Germinal center (tissue), 1 donor: ENCODE measurements around the gene AK5.
"Not testable (repeated sequence)": the region's sequence is repeated elsewhere in the genome, so short reads cannot be mapped to it uniquely, and the experiment has no call there.

Experiments used
- DNase-seq: peaks from one replicate; pipeline ENCODE4 v3.0.0; 2012; ENCODE audit warnings: mixed read lengths, low spot score

AK5 gene

DNA sequence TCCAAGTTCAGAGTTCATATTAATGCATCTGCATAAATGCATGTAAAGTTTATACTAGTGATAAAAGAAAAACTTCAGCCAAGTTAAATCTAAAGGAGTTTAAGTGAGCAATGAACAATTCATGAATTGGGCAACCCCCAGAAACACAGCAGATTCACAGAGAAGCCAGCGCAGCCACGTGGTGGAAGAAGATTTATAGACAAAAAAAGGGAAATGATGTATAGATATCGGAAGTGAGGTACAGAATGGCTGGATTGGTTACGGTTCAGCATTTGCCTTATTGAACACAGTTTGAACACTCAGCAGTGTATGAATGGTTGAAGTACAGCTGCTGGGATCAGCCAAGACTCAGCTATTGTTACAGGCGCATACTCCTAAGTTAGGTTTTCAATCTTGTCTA, 5.7 kb downstream of the AK5 start:
- DNase-seq = no peak

DNA sequence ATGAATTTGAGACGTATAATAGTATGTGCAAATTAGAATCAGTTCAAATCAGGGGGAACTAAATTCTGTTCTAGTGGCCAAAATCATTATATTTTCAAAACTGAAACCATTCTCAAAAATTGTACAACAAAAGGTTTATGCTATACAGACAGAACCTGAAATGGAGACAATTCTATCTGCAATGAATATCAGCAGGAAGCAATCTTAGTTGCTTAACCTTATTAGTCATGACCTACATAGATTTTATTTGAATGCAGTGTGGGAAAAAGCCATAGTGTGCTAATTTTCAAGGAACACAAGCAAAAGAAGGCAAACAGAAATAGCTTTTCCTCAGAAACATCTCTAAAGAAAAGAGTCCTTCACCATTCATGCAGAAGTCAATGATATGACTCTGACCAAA, 6.5 kb downstream of the AK5 start:
- no peak for DNase-seq

DNA sequence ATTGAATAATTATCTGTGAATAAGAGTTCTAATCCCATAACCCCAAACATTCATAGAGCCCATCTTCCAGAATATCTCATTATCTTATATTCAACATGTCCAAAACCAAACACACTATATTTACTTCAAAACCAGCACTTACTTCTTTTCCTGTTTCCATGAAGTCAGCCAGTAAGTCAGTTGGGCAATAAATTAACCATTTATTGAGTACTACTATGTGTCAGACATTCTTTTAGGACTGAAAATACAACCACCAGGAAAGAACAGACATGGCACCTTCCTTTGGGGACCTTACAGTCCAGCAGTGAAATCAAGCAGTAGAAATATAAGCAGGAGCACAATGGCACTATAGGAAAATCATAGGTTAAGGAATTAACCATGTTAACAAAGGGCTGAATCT, 8.8 kb downstream of the AK5 start:
- DNase-seq = no peak

DNA sequence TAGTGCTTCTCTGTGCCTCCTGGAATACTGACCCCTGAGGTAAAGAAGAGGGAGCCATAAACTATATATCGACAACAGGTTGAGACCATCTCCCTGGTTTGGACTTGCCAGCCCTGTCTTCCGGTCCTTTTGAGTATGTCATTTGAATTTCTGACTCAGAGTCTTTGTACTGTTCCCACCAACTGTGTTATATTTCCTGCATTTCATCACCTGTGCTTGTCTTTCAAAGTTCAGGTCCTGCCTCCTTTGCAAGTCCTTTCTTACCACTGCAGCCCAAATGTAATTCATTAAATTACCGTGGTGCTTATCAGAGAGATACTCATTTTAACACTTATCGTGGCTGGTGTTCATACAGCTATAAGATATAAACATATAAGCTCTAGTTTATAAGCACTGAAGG, 10.7 kb downstream of the AK5 start:
- no peak for DNase-seq

DNA sequence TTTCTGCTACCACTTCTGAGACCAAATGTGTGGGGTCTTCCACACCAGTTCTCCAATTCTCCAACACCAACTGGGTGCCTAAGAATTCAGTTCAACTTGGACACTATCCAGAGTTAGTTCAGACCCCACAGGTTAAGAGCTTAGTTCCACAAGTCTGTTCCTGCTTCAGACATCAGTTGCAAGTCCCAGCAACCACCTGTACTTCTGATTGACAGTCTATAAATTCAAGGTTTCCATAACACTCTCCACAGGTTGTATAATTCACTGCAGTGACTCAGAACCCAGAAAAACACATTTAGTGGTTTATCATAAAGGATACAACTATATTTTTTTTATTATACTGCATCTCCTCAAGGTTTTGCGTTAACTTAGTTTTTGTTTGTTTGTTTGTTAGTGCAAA, 18.7 kb downstream of the AK5 start:
- no peak for DNase-seq

DNA sequence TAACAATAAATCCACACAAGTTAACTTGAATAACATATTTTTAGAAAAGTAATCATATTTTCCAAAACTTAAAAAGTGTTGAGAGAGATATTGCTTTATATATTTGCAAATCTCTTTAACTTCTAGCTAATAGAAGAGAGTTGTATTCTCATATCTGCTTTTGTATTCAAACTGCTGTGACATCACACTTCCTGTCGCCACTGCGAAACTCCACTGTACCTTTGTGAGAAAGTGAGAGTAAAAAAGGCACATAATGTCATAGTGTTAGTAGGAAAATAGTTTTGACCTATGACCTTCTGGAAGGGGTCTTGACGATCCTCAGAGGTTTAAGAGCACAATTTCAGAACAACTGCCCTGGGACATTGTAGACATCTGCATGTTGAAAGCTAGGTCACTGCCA, 21.6 kb downstream of the AK5 start:
- DNase-seq = no peak

DNA sequence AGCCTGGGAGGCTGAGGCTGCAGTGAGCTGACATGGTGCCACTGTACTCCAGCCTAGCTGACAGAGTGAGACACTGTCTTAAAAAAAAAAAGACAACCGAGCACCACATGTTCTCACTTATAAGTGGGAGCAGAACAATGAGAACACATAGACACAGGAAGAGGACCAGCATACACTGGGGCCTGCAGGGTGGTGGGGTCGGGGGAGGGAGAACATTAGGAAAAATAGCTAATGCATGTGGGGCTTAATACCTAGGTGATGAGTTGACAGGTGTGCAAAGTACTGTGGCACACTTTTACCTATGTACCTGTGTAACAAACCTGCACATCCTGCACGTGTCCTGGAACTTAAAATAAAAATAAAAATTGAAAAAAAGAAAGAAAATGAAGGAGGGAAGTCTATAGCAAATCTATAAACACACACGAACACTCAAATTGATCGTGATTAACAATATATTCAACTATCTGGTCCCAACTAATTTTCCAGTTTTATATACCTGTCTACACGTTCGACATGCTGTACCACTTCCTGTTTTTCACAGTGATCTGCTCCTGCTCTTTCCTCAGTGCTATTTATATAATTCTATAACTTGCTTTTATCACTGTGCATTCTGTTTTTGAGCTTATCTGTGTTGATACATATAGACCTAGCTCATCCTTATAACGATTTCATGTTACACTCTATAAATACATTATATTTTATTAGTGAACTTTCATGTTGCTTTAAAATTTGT, 27.2 kb downstream of the AK5 start:
- no peak for DNase-seq

DNA sequence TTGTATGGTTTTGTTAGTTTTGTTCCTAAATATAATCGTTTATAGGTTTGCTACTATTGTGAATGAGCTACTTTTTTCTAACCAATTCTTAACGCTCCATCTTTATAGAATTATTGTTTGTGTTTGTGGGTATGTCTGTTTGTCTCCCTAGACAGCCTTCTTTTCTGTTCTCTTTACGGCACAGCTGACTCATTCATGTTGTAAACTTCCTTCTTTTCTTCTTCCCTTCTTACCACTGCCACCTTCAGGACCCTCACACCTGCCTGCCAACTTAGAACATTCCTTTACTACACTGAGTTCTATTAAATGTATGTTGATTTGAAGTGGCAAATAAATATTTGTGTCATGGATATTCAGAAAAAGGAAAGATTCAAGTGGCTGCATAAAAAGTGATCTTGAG, 29.1 kb downstream of the AK5 start:
- DNase-seq = no peak

DNA sequence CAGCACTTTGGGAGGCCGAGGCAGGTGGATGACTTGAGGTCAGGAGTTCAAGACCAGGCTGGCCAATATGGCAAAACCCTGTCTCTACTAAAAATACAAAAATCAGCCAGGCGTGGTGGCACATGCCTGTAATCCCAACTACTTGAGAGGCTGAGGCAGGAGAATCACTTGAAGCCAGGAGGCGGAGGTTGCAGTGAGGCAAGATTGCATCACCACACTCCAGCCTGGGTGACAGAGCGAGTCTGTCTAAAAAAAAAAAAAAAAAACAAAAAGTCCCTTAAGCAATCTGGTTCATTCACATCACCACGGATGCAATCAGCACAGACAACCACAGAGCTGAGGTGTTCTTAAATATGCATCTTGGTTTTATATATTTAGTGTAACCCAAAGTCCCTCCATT, 30.5 kb downstream of the AK5 start:
- DNase-seq = not testable (repeated sequence)

DNA sequence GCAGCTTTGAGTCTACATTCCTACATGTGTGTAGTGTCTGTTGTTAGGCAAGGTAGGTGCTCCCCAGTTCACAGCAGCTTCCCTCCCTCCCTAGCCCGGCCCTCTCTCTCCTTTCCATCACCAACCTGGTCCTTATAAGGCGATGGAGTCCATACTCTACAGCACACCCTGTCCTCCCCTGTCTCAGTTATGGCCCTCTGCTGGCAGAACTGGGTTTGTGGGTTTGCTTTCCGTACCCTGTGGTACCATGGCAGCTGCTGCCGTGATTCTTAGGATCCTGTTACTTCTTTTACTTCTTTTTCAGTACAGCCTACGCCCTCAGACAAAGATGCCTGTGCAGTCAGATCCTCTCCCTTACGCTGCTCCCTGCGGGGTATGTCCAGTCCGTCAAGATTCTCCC, 31.7 kb downstream of the AK5 start:
- DNase-seq = no peak

DNA sequence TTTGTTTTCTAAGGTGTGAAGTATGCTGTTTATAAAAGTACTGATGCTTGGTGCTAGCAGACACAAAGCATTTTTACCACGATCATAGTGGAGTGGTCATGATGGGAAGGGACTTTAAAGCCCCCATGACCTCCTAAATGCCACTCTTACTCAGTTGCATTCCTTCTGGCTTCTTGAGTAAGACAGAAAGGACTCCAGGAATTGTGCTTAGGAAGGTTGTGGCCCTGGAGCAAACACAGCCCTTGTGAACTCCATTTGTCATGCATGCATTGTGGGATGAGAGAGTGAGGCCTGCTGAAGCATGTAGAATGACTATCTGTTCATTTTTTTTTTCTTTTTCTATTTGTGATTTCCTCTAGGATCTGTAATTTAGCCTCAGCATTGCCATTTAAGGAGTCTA, 34.2 kb downstream of the AK5 start:
- no peak for DNase-seq

DNA sequence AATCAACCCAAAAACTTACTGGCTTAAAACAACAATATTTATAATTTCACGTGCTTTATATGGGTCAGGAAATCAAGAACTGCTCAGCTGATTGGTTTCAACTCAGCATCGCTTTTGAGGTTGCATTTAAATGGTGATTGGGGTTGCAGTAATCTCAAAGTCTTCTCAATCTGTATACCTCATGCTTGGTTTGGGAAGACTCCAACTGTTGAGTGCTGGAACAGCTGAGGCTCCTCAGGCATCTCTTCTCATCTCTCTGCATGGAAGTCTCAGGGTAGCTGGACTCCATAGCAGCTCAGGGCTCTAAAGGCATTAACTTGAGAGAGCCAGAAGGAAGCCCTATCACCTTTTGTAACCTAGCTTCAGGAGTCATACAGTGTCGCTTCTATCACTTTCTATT, 35.1 kb downstream of the AK5 start:
- DNase-seq = no peak

DNA sequence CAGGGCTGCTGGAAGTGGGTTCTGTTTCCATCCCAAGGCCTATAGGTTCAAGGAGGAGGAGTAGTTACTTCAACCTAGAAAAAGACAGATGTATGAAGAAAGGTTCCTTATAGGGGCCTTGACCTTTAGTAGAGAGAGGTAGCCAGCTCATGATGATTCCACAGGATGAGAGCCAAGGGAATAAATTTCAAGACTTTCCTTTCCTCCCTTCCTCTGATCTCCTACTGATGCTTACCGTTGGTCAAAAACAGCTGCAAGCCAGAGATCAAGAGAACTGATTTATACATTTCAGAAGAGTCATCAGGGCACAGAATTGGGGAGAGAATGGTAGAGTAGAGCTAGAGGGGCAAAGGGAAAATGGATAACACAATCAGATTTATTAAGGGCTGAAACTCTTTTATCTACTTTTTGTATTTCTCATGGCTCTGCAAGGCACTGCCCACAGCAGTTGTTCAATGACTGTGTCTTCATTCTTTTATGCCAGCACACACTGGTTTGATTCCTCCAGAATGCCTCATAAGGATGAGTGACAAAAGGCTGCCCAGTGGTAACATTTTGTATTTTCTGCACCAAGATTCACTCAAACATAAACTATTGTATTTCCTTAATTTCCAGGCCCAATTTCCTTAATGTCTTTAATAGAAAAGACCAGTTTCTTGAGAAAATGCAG, 37.4 kb downstream of the AK5 start:
- DNase-seq = no peak

DNA sequence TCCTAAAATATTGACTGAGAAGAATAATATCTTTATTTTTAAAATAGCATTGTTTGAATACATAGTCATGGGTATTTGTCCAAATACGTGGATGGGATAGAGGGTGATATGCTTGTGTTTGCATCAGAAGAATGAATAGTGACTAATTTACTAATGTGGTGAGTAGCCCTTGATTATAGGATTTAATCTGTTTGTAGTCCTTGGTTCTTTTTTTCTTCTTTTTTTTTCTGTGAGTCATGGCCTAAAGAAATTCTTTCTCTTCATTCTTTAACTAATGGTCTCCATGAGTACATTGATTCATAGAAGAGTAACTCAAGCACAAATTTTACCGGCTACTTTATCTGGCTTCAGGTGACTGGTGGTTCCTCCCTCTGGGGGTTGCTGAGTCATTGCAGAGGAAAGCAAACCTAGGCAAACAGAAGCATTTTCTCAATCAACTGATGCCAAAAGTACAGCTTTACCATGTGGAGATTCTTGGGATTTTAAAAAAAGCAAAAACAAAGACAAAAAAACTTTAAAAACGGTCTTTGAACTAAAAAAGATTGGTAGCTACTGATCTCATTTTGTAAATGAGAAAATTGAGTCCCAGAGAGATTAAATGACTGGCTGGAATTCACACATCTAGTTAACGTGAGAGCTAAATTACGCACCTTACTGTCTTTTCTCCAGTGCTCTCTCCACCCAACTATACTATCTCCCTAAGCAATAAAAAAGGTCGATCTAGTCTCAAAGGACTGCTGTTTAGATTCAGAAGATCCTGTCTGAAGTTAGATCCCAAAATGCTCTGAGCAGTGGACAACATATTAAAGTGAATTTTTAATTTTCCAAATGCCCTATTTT, 40.5 kb downstream of the AK5 start:
- no peak for DNase-seq

DNA sequence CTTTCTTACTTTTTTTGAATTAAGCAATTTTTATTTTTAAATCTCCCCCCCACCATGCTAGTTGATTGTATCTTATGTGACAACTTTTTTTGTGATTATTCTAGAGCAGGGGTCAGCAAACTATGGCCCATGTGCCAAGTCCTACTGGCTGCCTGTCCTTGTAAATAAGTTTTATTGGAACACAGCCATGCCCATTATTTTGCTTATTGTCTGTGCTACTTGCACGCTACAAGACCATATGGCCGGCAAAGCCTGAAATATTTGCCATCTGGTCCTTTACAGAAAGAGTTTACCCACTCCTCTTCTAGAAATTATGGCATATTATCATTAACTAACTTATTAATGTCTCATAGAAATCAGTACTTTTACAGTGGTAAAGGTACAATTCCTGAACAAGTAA, 51.7 kb downstream of the AK5 start:
- no peak for DNase-seq

DNA sequence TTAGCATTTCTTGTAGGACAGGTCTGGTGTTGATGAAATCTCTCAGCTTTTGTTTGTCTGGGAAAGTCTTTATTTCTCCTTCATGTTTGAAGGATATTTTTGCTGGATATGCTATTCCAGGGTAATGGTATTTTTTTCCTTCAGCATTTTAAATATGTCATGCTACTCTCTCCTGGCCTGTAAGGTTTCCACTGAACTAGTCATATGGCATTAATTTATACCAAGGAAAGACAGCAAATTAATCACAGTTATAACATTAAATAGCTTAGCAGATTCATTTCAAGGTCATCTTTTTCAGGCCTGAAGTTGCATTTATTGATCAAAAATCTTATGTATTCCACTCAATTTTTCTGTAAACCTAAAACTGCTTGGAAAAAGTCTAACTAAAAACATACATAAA, 54.9 kb downstream of the AK5 start:
- no peak for DNase-seq

DNA sequence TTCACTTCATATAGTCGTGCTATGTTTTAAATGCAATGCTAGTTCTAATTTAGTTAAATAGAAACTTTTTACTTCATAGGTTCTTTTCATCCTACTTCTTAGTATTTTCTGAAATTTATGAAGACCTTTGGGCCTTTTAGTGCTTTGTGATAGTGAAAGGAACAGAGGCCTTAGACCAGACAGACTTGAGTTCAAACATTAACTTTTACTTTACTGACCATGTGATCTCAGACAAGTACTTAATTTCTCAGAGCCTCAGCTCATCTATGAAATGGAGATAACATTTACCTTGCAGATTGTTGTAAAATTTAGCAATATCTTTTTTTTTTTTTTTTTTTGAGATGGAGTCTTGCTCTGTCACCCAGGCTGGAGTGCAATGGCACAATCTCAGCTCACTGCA, 57.5 kb downstream of the AK5 start:
- no peak for DNase-seq

DNA sequence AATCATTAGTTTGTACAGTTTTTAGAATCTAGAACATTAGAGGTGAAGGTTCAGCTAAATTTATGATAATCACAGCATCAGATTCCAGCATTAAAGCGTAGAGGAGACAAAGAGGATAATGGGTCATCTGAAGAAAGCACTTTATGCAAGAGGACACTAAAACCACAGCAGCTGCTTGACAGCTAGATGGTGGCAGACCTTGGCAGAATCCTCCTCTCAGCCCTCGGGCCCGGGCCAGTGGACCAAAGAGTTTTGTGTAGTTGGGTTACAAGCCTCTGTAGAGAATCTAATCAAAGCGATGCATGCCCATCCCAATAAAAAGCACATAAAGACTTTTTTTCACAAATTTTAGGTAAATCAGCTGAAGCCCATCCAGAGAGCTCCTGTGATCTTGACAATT, 59.4 kb downstream of the AK5 start:
- DNase-seq = no peak

DNA sequence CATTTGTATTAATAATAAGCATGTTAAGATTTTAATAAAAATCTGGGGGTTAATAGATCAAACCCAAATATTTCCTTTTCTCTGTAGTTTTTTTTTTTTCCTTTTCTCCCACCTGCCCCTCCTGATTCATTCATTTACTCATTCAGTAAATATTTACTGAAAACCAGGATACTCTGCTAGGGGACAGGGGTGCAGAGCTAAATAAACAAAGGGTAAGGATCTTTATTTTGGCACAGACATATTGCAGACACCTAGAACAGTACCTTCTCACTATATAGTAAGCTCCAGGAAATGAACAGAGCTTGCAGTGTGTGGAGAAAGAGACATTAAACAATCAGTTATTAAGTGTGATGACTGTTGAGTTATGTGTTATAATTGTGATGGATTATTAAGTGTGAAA, 60.9 kb downstream of the AK5 start:
- no peak for DNase-seq

DNA sequence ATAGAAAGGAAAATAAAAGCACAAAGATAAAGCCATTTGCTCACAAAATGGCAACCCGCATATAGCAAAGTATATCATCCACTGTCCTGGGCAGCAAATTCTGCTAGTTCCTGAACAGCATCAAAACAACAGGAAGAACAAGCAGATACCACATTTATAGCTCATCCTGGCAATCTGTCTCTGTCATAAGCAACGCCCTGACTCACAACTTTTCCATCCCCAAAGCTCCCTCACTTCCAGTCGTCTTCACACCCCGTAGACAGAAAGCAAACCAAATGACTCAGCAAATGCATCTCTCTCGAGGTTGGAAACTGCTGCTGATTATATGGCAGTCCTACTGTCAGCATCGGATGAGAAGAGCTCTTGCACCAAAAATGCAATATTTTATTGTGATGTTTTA, 65.8 kb downstream of the AK5 start:
- no peak for DNase-seq

DNA sequence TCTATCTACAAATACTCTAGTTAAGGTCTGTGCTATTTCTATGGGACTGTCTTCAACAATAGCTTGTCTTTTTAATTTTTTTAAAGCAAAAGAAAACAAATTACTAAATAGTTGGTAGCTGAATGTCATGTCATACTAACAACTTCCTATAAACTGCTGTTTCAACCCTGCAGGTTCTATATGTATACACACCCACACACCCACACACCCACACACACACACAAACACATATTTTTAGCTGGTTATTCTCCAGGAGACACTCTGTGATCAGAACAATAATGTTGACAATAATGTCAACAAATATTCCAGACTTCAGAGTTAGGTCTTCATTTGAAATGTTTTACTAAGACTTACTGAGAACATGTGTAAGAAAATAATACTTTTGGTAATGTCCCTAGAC, 66.7 kb downstream of the AK5 start:
- DNase-seq = no peak

DNA sequence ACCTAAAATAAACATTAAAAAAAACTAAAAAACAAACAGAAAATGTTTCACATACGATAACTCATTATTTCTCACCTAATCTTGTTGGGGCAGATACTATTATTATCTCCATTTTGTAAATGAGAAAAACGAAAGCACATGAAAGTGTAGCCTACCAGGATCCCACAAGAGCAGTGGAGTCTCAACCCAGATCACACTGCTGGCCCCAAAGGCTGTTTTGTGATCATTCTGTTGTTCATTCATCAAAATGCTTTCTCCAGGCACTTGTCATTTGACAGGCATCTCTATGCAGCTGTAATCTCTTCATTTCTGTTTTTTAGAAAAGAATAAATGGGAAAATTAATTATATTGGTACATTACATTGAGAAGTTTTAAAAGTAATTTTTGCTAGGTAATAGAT, 67.5 kb downstream of the AK5 start:
- DNase-seq = no peak
